ENCODE data around the gene NDUFB2. TPM values are rescaled to one million over a fixed set of nuclear protein-coding genes. Genes with fewer than 3 reads are reported as not detected.
A peak's percentile ranks its signal among the peaks of the same experiment; 100 is the strongest.

Gene NDUFB2
- total and polyA plus RNA-seq, 9 of the 15 experiments (the other 6 are each of a cell fraction or from before 2014, with no cell fraction given): 220 to 2,075 (median 320) TPM

- in situ Hi-C loops (cut with MboI): no loop called here
- peak within 1 kb of the TSS; percentile 61 to 95; a peak in 3 of 4 replicates for H3K9ac ChIP-seq (ENCODE audit: insufficient read depth in 1 of 2, low read depth in 2 of 2, low read length in 2 of 2)
- peak; percentile 81 for ATAC-seq
- peak within 1 kb of the TSS; percentile 74 for H3K4me2 ChIP-seq (ENCODE audit: insufficient read depth, low read length)
- no peaks in the 10 kb centered on the region for H4K20me1 ChIP-seq (replicated peaks; ENCODE audit: control insufficient read depth, insufficient read depth, low read length)
- under 1% methylated on average over 39 of the region's 41 CpGs for WGBS (ENCODE audit: insufficient coverage, low coverage, missing lambda C conversion rate)
- ChIA-PET CTCF (ENCODE audit: low intra/inter-chr PET ratio) (no interaction called here), POLR2A (interaction anchor here (0.6 kb wide), 1 partner anchor 15 kb away, joined by 3 read pairs; no protein-coding TSS in a partner anchor)
- peaks cover 24 to 34% of the 10 kb centered on the region in 2 experiments; a peak in 4 of 5 replicates for H3K4me1 ChIP-seq (replicated peaks in 1 of 2; ENCODE audit: control insufficient read depth in 2 of 2, insufficient read depth in 2 of 2, low read length in 2 of 2)
- H3K36me3 ChIP-seq (ENCODE audit: control insufficient read depth, insufficient read depth, low read length): no peaks in the 10 kb centered on the region
- peak within 1 kb of the TSS; percentile 57; the same call in 2 of the 3 replicates for H3K27ac ChIP-seq (ENCODE audit: extremely low read depth, low read depth, low read length)
- no TSS peak for BruUV-seq (replicated peaks)
- H3K4me3 ChIP-seq: peak within 1 kb of the TSS; percentile 77
- H3K79me2 ChIP-seq (ENCODE audit: control insufficient read depth, insufficient read depth, low read length): no peaks in the 10 kb centered on the region
- FAIRE-seq: no peak
- H3K27me3 ChIP-seq (ENCODE audit: control insufficient read depth in 2 of 2, insufficient read depth in 2 of 2, low read length in 2 of 2): peaks cover 0 to 3% of the 10 kb centered on the region in 2 experiments; a peak in 1 of 5 replicates
- H2AFZ ChIP-seq (ENCODE audit: low read depth, low read length): peak within 1 kb of the TSS; percentile 88
- peak; percentile 78 to 99 (median 96) for DNase-seq (ENCODE audit: extremely low read depth in 1 of 4, low spot score in 3 of 4)
- no peaks in the 10 kb centered on the region for H3K9me1 ChIP-seq (ENCODE audit: control insufficient read depth, insufficient read depth, low read length)
- H3K9me3 ChIP-seq (replicated peaks; ENCODE audit: control insufficient read depth, insufficient read depth, low read depth, low read length): no peaks in the 10 kb centered on the region
- intact Hi-C loops (cut with micrococcal nuclease): loop anchor here (10.0 kb wide), 2 partner anchors 312 to 862 kb away; no protein-coding TSS in a partner anchor
- TF ChIP-seq ETV5 (CRISPR knock-in tag; IDR thresholded peaks at IDR 0.05; ENCODE audit: low read depth) (no peak), KDM2B (CRISPR knock-in tag; IDR thresholded peaks at IDR 0.05) (no peak), FOXO4 (CRISPR knock-in tag; IDR thresholded peaks at IDR 0.05) (no peak), ZSCAN32 (CRISPR knock-in tag; IDR thresholded peaks at IDR 0.05) (no peak), FOXK2 (conservative IDR thresholded peaks at IDR 0.05 in 1 of 2, IDR thresholded peaks at IDR 0.05 in 1 of 2; ENCODE audit: low read depth in 2 of 2) (no peak), MLLT1 (IDR thresholded peaks at IDR 0.05) (no peak), NEUROD1 (IDR thresholded peaks at IDR 0.05; ENCODE audit: borderline replicate concordance, low read depth, low read length, partially characterized antibody) (no peak), HDAC3 (IDR thresholded peaks at IDR 0.05; ENCODE audit: borderline replicate concordance, partially characterized antibody) (no peak), NBN (IDR thresholded peaks at IDR 0.05; ENCODE audit: low read depth) (no peak), YBX1 (IDR thresholded peaks at IDR 0.05) (no peak), ZKSCAN8 (CRISPR knock-in tag; IDR thresholded peaks at IDR 0.05) (no peak), ZNF398 (CRISPR knock-in tag; IDR thresholded peaks at IDR 0.05) (no peak)
Observed at GRCh38 chr7:140672382-140673062, 24.0 kb upstream of the NDUFB2 start, which contains the start of gene ADCK2. ADCK2 (plus strand) TSS chr7:140672945; CDS start chr7:140673331, 386 bp downstream.

Data from K562 (cell line).